ENCODE results near the gene RPP40. TPM values are rescaled to one million over a fixed set of nuclear protein-coding genes. Genes with fewer than 3 reads are reported as not detected.
A peak's percentile ranks its signal among the peaks of the same experiment; 100 is the strongest.

Gene RPP40
- 12.2 TPM for polyA plus RNA-seq (2013, experiment 1 of 2)
- 12.9 TPM for polyA plus RNA-seq (2013, experiment 2 of 2)

GRCh38 chr6:5003604-5004372, at the start of gene RPP40:
RPP40 (minus strand) TSS chr6:5004037; CDS start chr6:5004002, 35 bp downstream.
- peak within 1 kb of the TSS; percentile 60 to 88 for H3K4ac ChIP-seq (ENCODE audit: low read depth in 1 of 2, low read length in 2 of 2)
- peak within 1 kb of the TSS; percentile 97 for H3K9ac ChIP-seq (ENCODE audit: low read length)
- peaks cover 2% of the 10 kb centered on the region for H3K4me1 ChIP-seq (ENCODE audit: control insufficient read depth, insufficient read depth, low read depth, low read length)
- H2BK120ac ChIP-seq (ENCODE audit: low read depth, low read length): peak within 1 kb of the TSS; percentile 83
- no peaks in the 10 kb centered on the region for H3K27me3 ChIP-seq (ENCODE audit: control insufficient read depth in 1 of 2, insufficient read depth in 1 of 2, low read length in 2 of 2)
- peak within 1 kb of the TSS in 1 of 2 experiments; percentile 7 for H2BK12ac ChIP-seq (ENCODE audit: low read length in 2 of 2)
- peak; percentile 98 for DNase-seq
- no peak within 1 kb of the TSS for H2BK5ac ChIP-seq (ENCODE audit: low read depth, low read length, poor library complexity, severe bottlenecking)
- H3K23ac ChIP-seq (ENCODE audit: low read length in 2 of 2): no peak within 1 kb of the TSS
- H3K36me3 ChIP-seq (ENCODE audit: control insufficient read depth in 1 of 2, insufficient read depth in 2 of 2, low read depth in 1 of 2, low read length in 2 of 2): peaks cover 7 to 28% of the 10 kb centered on the region in 2 experiments
- H4K91ac ChIP-seq (ENCODE audit: low read length): peak within 1 kb of the TSS; percentile 82
- H3K27ac ChIP-seq (ENCODE audit: low read length, poor library complexity, severe bottlenecking): peak within 1 kb of the TSS; percentile 87
- H3K14ac ChIP-seq (ENCODE audit: low read length in 2 of 2): peak within 1 kb of the TSS in 1 of 2 experiments; percentile 61
- H3K4me3 ChIP-seq (ENCODE audit: insufficient read depth in 1 of 2, low read depth in 1 of 2, low read length in 2 of 2): peak within 1 kb of the TSS; percentile 89 to 93
- H4K8ac ChIP-seq (ENCODE audit: low read length): peak within 1 kb of the TSS; percentile 59
- H2AK5ac ChIP-seq (ENCODE audit: low read length, severe bottlenecking): no peak within 1 kb of the TSS
- H3K4me2 ChIP-seq (ENCODE audit: low read length, poor library complexity, severe bottlenecking): peak within 1 kb of the TSS; percentile 92
- H3K18ac ChIP-seq (ENCODE audit: low read depth in 1 of 2, low read length in 2 of 2): peak within 1 kb of the TSS; percentile 72 to 79
- WGBS: 1% methylated on average over 47 of the region's 64 CpGs
- peaks cover 5% of the 10 kb centered on the region for H3K79me1 ChIP-seq (replicated peaks; ENCODE audit: low read length, poor library complexity, severe bottlenecking)
- peak within 1 kb of the TSS; percentile 80 for H2BK15ac ChIP-seq (ENCODE audit: low read depth, poor library complexity, severe bottlenecking)
- H3K9me3 ChIP-seq (ENCODE audit: control insufficient read depth, low read length): no peaks in the 10 kb centered on the region
- H2AFZ ChIP-seq (ENCODE audit: low read depth, low read length): peak within 1 kb of the TSS; percentile 79

DNA sequence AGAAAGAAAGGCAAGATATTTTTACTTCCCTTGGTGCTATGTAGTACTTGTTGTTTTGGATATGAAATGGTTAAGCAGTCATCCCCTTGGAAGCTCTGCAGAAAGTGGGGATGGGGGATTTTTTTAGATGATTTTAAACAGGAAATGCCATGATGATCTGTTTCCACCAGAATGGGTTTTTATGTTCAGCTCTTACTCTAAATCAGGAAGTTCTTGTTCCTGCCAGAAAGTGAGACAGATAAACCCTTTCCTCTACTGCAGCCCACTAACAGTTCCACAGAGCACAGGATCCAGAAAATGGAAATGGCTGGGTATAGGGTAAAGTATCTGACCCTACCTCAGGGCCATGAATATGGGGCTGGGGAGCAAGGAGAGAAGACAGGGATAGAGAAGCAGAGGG, 49.2 kb upstream of the RPP40 start:
- no peak overlapping the region for H2BK5ac ChIP-seq (ENCODE audit: low read depth, low read length, poor library complexity, severe bottlenecking)
- peak overlapping the region; percentile 75 for H4K91ac ChIP-seq (ENCODE audit: low read length)
- H3K27ac ChIP-seq (ENCODE audit: low read length, poor library complexity, severe bottlenecking): no peak overlapping the region
- H2BK120ac ChIP-seq (ENCODE audit: low read depth, low read length): peak overlapping the region; percentile 6
- no peak overlapping the region for H3K4me3 ChIP-seq (ENCODE audit: insufficient read depth in 1 of 2, low read depth in 1 of 2, low read length in 2 of 2)
- H4K8ac ChIP-seq (ENCODE audit: low read length): no peak overlapping the region
- no peak overlapping the region for H2AK5ac ChIP-seq (ENCODE audit: low read length, severe bottlenecking)
- no peaks in the 10 kb centered on the region for H3K4me1 ChIP-seq (ENCODE audit: control insufficient read depth, insufficient read depth, low read depth, low read length)
- H3K23ac ChIP-seq (ENCODE audit: low read length in 2 of 2): no peak overlapping the region
- no peak overlapping the region for H3K9ac ChIP-seq (ENCODE audit: low read length)
- no peak overlapping the region for H3K14ac ChIP-seq (ENCODE audit: low read length in 2 of 2)
- H2BK12ac ChIP-seq (ENCODE audit: low read length in 2 of 2): peak overlapping the region in 1 of 2 experiments; percentile 94
- H3K9me3 ChIP-seq (ENCODE audit: control insufficient read depth, low read length): peaks cover 27% of the 10 kb centered on the region
- peak; percentile 66 for DNase-seq
- H3K4ac ChIP-seq (ENCODE audit: low read depth in 1 of 2, low read length in 2 of 2): peak overlapping the region; percentile 15 to 79
- no peaks in the 10 kb centered on the region for H3K27me3 ChIP-seq (ENCODE audit: control insufficient read depth in 1 of 2, insufficient read depth in 1 of 2, low read length in 2 of 2)
- no peak overlapping the region for H3K4me2 ChIP-seq (ENCODE audit: low read length, poor library complexity, severe bottlenecking)
- H3K18ac ChIP-seq (ENCODE audit: low read depth in 1 of 2, low read length in 2 of 2): peak overlapping the region; percentile 49 to 95
- no peaks in the 10 kb centered on the region for H3K79me1 ChIP-seq (replicated peaks; ENCODE audit: low read length, poor library complexity, severe bottlenecking)
- peak overlapping the region; percentile 52 for H2AFZ ChIP-seq (ENCODE audit: low read depth, low read length)
- no peaks in the 10 kb centered on the region for H3K36me3 ChIP-seq (ENCODE audit: control insufficient read depth in 1 of 2, insufficient read depth in 2 of 2, low read depth in 1 of 2, low read length in 2 of 2)
- no peak overlapping the region for H2BK15ac ChIP-seq (ENCODE audit: low read depth, poor library complexity, severe bottlenecking)

DNA sequence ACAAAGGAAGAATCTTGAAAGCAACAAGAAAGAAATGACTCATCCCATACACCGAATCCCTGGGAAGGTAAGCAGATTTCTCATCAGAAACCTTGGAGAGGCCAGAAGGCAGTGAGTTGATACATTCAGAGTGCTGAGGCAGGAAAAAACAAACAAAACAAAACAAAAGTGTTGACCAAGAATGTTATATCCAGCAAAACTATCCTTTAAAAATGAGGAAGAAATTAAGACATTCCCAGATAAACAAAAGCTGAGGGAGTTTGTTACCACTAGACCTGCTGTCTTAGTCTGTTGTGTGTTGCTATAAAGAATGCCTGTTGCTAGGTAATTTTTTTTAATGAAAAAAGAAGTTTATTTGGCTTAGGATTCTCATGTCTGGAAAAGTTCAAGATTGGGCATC, 47.6 kb upstream of the RPP40 start:
- no CpG with 5 or more reads among the region's 1 CpG for WGBS
- no peaks in the 10 kb centered on the region for H3K4me1 ChIP-seq (ENCODE audit: control insufficient read depth, insufficient read depth, low read depth, low read length)

DNA sequence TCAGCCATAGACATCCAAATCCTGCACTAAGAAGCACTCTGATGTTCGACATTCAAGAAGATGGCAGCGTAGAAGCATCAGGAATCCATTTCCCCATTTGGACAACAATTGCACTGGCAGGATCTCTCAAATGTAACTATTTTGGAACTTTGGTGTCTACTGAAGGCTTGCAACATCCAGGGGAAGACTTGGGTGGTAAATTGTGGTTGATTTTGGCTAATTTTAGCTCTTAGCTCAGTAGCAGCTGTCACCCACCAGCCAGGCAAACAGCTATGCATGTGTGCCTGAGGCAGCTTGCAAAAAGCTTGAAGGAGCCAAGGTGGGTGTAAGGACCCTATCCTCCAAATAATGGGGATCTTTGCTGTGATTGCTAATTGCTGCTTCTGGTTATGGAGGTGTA, 46.2 kb upstream of the RPP40 start:
- no peaks in the 10 kb centered on the region for H3K27me3 ChIP-seq (ENCODE audit: control insufficient read depth in 1 of 2, insufficient read depth in 1 of 2, low read length in 2 of 2)
- H3K14ac ChIP-seq (ENCODE audit: low read length in 2 of 2): peak overlapping the region in 1 of 2 experiments; percentile 39
- no peak overlapping the region for H2AFZ ChIP-seq (ENCODE audit: low read depth, low read length)
- 96% methylated on average over 2 of the region's 2 CpGs for WGBS
- no peak for DNase-seq
- H3K4me1 ChIP-seq (ENCODE audit: control insufficient read depth, insufficient read depth, low read depth, low read length): no peaks in the 10 kb centered on the region
- no peak overlapping the region for H4K8ac ChIP-seq (ENCODE audit: low read length)
- H3K4ac ChIP-seq (ENCODE audit: low read depth in 1 of 2, low read length in 2 of 2): no peak overlapping the region
- H3K9me3 ChIP-seq (ENCODE audit: control insufficient read depth, low read length): peaks cover 27% of the 10 kb centered on the region
- H3K9ac ChIP-seq (ENCODE audit: low read length): no peak overlapping the region
- H3K4me2 ChIP-seq (ENCODE audit: low read length, poor library complexity, severe bottlenecking): no peak overlapping the region
- H2BK15ac ChIP-seq (ENCODE audit: low read depth, poor library complexity, severe bottlenecking): no peak overlapping the region
- no peaks in the 10 kb centered on the region for H3K79me1 ChIP-seq (replicated peaks; ENCODE audit: low read length, poor library complexity, severe bottlenecking)
- no peak overlapping the region for H2AK5ac ChIP-seq (ENCODE audit: low read length, severe bottlenecking)
- no peak overlapping the region for H2BK5ac ChIP-seq (ENCODE audit: low read depth, low read length, poor library complexity, severe bottlenecking)
- H3K27ac ChIP-seq (ENCODE audit: low read length, poor library complexity, severe bottlenecking): no peak overlapping the region
- H4K91ac ChIP-seq (ENCODE audit: low read length): no peak overlapping the region
- H2BK120ac ChIP-seq (ENCODE audit: low read depth, low read length): no peak overlapping the region
- peaks cover 0 to 1% of the 10 kb centered on the region in 2 experiments for H3K36me3 ChIP-seq (ENCODE audit: control insufficient read depth in 1 of 2, insufficient read depth in 2 of 2, low read depth in 1 of 2, low read length in 2 of 2)
- H3K18ac ChIP-seq (ENCODE audit: low read depth in 1 of 2, low read length in 2 of 2): no peak overlapping the region
- H2BK12ac ChIP-seq (ENCODE audit: low read length in 2 of 2): no peak overlapping the region
- no peak overlapping the region for H3K4me3 ChIP-seq (ENCODE audit: insufficient read depth in 1 of 2, low read depth in 1 of 2, low read length in 2 of 2)
- H3K23ac ChIP-seq (ENCODE audit: low read length in 2 of 2): no peak overlapping the region

More for the DNA sequence above, 47.6 kb upstream of the RPP40 start:
- Histone ChIP-seq H2BK15ac (ENCODE audit: low read depth, poor library complexity, severe bottlenecking) (no peak overlapping the region), H3K18ac (ENCODE audit: low read depth in 1 of 2, low read length in 2 of 2) (no peak overlapping the region), H3K4me3 (ENCODE audit: insufficient read depth in 1 of 2, low read depth in 1 of 2, low read length in 2 of 2) (no peak overlapping the region), H3K14ac (ENCODE audit: low read length in 2 of 2) (no peak overlapping the region), H3K23ac (ENCODE audit: low read length in 2 of 2) (no peak overlapping the region), H4K8ac (ENCODE audit: low read length) (no peak overlapping the region), H2AFZ (ENCODE audit: low read depth, low read length) (no peak overlapping the region), H3K27me3 (ENCODE audit: control insufficient read depth in 1 of 2, insufficient read depth in 1 of 2, low read length in 2 of 2) (no peaks in the 10 kb centered on the region), H2BK5ac (ENCODE audit: low read depth, low read length, poor library complexity, severe bottlenecking) (no peak overlapping the region), H2BK120ac (ENCODE audit: low read depth, low read length) (no peak overlapping the region), H2AK5ac (ENCODE audit: low read length, severe bottlenecking) (no peak overlapping the region), H3K9me3 (ENCODE audit: control insufficient read depth, low read length) (peaks cover 27% of the 10 kb centered on the region), H3K4ac (ENCODE audit: low read depth in 1 of 2, low read length in 2 of 2) (no peak overlapping the region), H3K9ac (ENCODE audit: low read length) (no peak overlapping the region), H3K79me1 (replicated peaks; ENCODE audit: low read length, poor library complexity, severe bottlenecking) (no peaks in the 10 kb centered on the region), H3K36me3 (ENCODE audit: control insufficient read depth in 1 of 2, insufficient read depth in 2 of 2, low read depth in 1 of 2, low read length in 2 of 2) (no peaks in the 10 kb centered on the region), H4K91ac (ENCODE audit: low read length) (no peak overlapping the region), H3K27ac (ENCODE audit: low read length, poor library complexity, severe bottlenecking) (no peak overlapping the region), H2BK12ac (ENCODE audit: low read length in 2 of 2) (peak overlapping the region in 1 of 2 experiments; percentile 49), H3K4me2 (ENCODE audit: low read length, poor library complexity, severe bottlenecking) (no peak overlapping the region)
- DNase-seq: no peak
